ENCODE measurements around the gene RBMY1B. TPM values are rescaled to one million over a fixed set of nuclear protein-coding genes. Genes with fewer than 3 reads are reported as not detected.
"Not testable (repeated sequence)": the region's sequence is repeated elsewhere in the genome, so short reads cannot be mapped to it uniquely, and the experiment has no call there.

Gene RBMY1B
- not detected for total RNA-seq

DNA sequence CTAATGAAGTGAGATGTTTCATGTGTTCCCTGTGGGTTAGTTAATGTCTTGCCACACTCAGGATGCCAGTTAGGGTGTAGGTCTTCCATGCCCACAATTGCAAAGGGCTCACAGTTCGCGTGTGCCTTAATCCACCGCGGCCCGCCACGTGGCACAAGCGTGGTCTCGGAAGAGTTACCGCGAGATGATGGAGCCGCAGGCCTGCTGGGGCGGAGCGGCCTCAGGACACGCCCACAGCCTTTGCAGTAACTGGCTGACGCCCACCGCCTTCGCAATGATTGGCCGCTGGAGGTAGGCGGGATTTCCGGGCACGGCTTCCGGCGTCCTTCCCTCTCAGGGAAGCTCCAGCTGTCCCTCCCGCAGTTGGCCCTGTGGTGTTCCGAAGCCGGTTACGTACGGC, at the start of gene RBMY1B:
Gene RBMY1B, plus strand, starts transcription at position 301 of the 400 bp plus-strand sequence. CDS start 2,013 bp downstream, outside the sequence.
- DNase-seq, result not testable (repeated sequence)

DNA sequence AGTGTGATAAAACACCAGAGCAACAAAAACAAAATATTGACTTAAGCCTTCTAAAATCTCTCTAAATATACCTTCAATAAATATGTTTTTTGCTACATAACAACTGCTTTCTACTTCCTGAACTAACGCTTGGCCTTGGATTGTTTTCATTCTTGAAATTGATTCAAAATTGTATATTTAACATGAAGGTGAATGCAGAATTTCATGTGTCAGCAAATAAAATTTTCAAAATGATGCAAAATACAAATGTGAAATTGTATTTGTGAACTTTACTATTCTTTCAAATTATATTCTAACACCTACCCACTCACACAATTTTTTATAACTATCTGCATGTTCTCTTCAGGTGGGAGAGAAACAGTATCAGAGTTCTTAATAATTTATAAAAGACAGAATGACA, 48.2 kb upstream of the RBMY1B start:
- DNase-seq, result not testable (repeated sequence)

DNA sequence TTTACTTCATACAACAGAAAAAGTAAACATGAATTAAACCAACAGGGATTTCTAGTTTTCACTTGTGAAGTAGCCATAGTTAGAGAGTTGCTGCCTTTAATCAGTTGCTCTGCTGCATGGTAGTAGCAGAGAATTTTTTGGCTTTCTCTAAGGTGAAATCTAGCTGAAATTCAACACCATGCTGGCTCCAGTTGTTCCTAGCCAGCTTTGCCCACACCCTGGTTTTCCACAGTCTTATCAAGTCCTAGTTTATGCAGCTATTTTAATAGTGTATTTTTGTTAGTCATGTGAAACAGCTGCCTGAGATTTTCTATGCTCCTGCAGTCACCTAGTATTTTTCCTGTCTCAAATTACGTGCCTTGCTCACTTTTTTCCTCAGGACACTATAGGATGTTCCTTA, 28.2 kb upstream of the RBMY1B start:
- DNase-seq, result no peak

DNA sequence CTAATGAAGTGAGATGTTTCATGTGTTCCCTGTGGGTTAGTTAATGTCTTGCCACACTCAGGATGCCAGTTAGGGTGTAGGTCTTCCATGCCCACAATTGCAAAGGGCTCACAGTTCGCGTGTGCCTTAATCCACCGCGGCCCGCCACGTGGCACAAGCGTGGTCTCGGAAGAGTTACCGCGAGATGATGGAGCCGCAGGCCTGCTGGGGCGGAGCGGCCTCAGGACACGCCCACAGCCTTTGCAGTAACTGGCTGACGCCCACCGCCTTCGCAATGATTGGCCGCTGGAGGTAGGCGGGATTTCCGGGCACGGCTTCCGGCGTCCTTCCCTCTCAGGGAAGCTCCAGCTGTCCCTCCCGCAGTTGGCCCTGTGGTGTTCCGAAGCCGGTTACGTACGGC, 23.4 kb downstream of the RBMY1B start, which contains the start of gene RBMY1A1:
Gene RBMY1A1, plus strand, starts transcription at position 301 of the 400 bp plus-strand sequence. CDS start 2,013 bp downstream, outside the sequence.
- not testable (repeated sequence) for DNase-seq

DNA sequence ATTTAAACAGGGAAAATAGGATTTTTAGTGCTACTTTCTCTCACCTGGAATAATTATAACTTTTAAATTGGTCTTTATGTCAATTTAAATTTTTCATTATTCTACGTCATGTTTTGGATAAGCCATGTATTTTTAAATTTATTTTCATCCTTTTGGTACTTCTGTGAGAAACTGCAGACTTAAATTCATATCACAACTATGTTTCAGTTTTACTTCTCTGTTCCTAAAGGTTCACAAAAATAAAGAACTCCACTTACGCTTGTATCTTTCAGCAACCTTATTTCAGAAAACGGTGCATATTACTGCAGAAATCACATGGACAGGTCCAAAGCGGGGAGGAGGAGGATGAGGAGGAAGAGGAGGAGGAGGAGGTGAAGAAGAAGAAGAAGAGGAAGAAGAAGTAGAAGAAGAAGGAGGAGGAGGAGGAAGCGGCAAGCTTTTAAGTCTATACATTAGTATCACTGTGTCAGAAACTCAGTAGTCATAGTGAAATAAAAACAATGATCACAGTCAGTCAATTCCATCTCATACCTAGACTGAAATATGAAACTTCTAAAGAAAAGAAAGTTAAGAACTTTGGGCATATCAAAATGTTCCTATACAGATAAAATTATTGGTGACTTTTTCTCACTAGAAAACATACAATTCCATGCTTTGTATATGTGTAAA, 48.3 kb downstream of the RBMY1B start:
- not testable (repeated sequence) for DNase-seq
